Trophoblast cell (in vitro differentiated cells and primary cell): Measurements from ENCODE around the gene STPG3.

Experiments used
- DNase-seq, 2 donors: peaks; one replicate each; pipeline ENCODE4 v3.0.0-alpha.2; 2016
- H2AFZ ChIP-seq: 2 replicates; pipeline ENCODE4 v1.6.1; 2013; ENCODE audit warnings: low read length, moderate library complexity, mild to moderate bottlenecking; ENCODE audit not compliant: insufficient read depth, poor library complexity
- H2AK5ac ChIP-seq: 2 replicates; pipeline ENCODE4 v1.6.1; 2013; ENCODE audit warnings: mild to moderate bottlenecking, low read length
- H2BK120ac ChIP-seq: 2 replicates; pipeline ENCODE4 v1.6.1; 2013; ENCODE audit warnings: low read length, mild to moderate bottlenecking, moderate library complexity; ENCODE audit not compliant: insufficient read depth, poor library complexity
- H2BK12ac ChIP-seq: 2 replicates; pipeline ENCODE4 v1.6.1; 2013; ENCODE audit warnings: mild to moderate bottlenecking, low read length, moderate library complexity
- H2BK5ac ChIP-seq: 2 replicates; pipeline ENCODE4 v1.6.1; 2013; ENCODE audit warnings: low read length, low read depth, moderate library complexity, mild to moderate bottlenecking; ENCODE audit not compliant: poor library complexity
- H3K14ac ChIP-seq: 2 replicates; pipeline ENCODE4 v1.6.1; 2013; ENCODE audit warnings: mild to moderate bottlenecking, low read length
- H3K18ac ChIP-seq: 2 replicates; pipeline ENCODE4 v1.6.1; 2013; ENCODE audit warnings: mild to moderate bottlenecking, low read length
- H3K23ac ChIP-seq: 2 replicates; pipeline ENCODE4 v1.6.1; 2013; ENCODE audit warnings: low read length
- H3K27ac ChIP-seq: 2 replicates; pipeline ENCODE4 v1.5.1; 2013; ENCODE audit warnings: low read depth, mild to moderate bottlenecking, inconsistent platforms, low read length, moderate library complexity
- H3K27me3 ChIP-seq: 2 replicates; pipeline ENCODE4 v1.6.1; 2013; ENCODE audit warnings: inconsistent platforms, mild to moderate bottlenecking, low read length, moderate library complexity; ENCODE audit not compliant: insufficient read depth
- H3K36me3 ChIP-seq, 2 experiments: 1 replicate in 1 of 2; 2 replicates in 1 of 2; pipeline ENCODE4 v1.6.1; 2013; ENCODE audit warnings: low read length in 2 of 2, mild to moderate bottlenecking in 2 of 2, moderate library complexity in 1 of 2; ENCODE audit not compliant: insufficient read depth in 2 of 2, control insufficient read depth in 1 of 2
- H3K4ac ChIP-seq: 2 replicates; pipeline ENCODE4 v1.6.1; 2013; ENCODE audit warnings: low read depth, mild to moderate bottlenecking, low read length, moderate library complexity
- H3K4me1 ChIP-seq, 2 experiments: 1 replicate in 1 of 2; 2 replicates in 1 of 2; pipeline ENCODE4 v1.6.1; 2013; ENCODE audit warnings: low read length in 2 of 2, mild to moderate bottlenecking in 2 of 2, moderate library complexity in 1 of 2; ENCODE audit not compliant: insufficient read depth in 2 of 2, control insufficient read depth in 1 of 2
- H3K4me2 ChIP-seq: 2 replicates; pipeline ENCODE4 v1.6.1; 2013; ENCODE audit warnings: inconsistent platforms, mild to moderate bottlenecking, low read length, moderate library complexity
- H3K4me3 ChIP-seq: 2 replicates; pipeline ENCODE4 v1.5.1; 2013; ENCODE audit warnings: mild to moderate bottlenecking, low read depth, low read length, inconsistent platforms
- H3K79me1 ChIP-seq: one replicate; pipeline ENCODE4 v1.6.1; 2013; ENCODE audit warnings: low read length
- H3K79me2 ChIP-seq: 2 replicates; pipeline ENCODE4 v1.6.1; 2013; ENCODE audit warnings: low read length, mild to moderate bottlenecking; ENCODE audit not compliant: control insufficient read depth, insufficient read depth, poor library complexity
- H3K9ac ChIP-seq: 2 replicates; pipeline ENCODE4 v1.6.1; 2013; ENCODE audit warnings: mild to moderate bottlenecking, low read length
- H3K9me3 ChIP-seq: 2 replicates; pipeline ENCODE4 v1.6.1; 2013; ENCODE audit warnings: low read depth, mild to moderate bottlenecking, control low read depth, inconsistent platforms, low read length; ENCODE audit not compliant: insufficient read depth
- H4K12ac ChIP-seq: 2 replicates; pipeline ENCODE4 v1.6.1; 2013; ENCODE audit warnings: low read depth, mild to moderate bottlenecking, low read length, moderate library complexity
- H4K8ac ChIP-seq: 2 replicates; pipeline ENCODE4 v1.6.1; 2013; ENCODE audit warnings: low read depth, mild to moderate bottlenecking, low read length, moderate library complexity
- H4K91ac ChIP-seq: one replicate; pipeline ENCODE4 v1.6.1; 2013; ENCODE audit warnings: low read depth, mild to moderate bottlenecking, low read length, moderate library complexity
- WGBS: extraction: QIAGEN DNeasy Blood & Tissue Kit; methylation state at CpG from one replicate; pipeline ENCODE4 v1.1.7; 2013; ENCODE audit warnings: missing lambda C conversion rate; ENCODE audit not compliant: insufficient read length, insufficient coverage; ENCODE audit errors: extremely low coverage; 5-methylcytosine and 5-hydroxymethylcytosine counted together

Gene STPG3

DNA sequence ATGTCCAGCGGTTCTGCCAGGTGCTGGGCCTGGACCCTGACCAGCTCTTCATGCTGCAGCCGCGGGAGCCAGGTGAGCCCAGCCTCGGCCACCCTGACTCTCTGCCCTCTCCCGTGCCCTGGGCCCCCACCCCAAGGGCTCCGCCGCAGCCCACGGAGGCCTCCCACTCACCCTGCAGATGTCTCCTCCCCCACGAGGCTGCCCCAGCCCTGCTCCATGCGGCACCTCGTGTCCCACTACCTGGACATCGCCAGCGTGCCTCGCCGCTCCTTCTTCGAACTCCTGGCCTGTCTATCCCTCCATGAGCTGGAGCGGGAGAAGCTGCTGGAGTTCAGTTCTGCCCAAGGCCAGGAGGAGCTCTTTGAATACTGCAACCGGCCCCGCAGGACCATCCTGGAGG lies 36.5 kb upstream of the STPG3 start:
- no peak overlapping the region for H3K9ac ChIP-seq
- no peak overlapping the region for H2BK12ac ChIP-seq
- H3K36me3 ChIP-seq: peaks cover 55 to 61% of the 10 kb centered on the region in 2 experiments
- H3K4ac ChIP-seq: no peak overlapping the region
- H3K27me3 ChIP-seq: no peaks in the 10 kb centered on the region
- H3K18ac ChIP-seq: no peak overlapping the region
- H2AK5ac ChIP-seq: no peak overlapping the region
- no peak overlapping the region for H3K14ac ChIP-seq
- no peak overlapping the region for H3K4me2 ChIP-seq
- H3K23ac ChIP-seq: no peak overlapping the region
- H3K4me3 ChIP-seq: no peak overlapping the region
- H3K9me3 ChIP-seq: no peaks in the 10 kb centered on the region
- no peak for DNase-seq
- H2BK120ac ChIP-seq: no peak overlapping the region
- H3K4me1 ChIP-seq: peaks cover 10 to 11% of the 10 kb centered on the region in 2 experiments
- WGBS: no CpG with 5 or more reads among the region's 19 CpGs
- no peak overlapping the region for H3K27ac ChIP-seq
- no peak overlapping the region for H4K8ac ChIP-seq
- H2AFZ ChIP-seq: no peak overlapping the region
- no peaks in the 10 kb centered on the region for H3K79me2 ChIP-seq
- no peak overlapping the region for H2BK5ac ChIP-seq
- no peaks in the 10 kb centered on the region for H3K79me1 ChIP-seq
- no peak overlapping the region for H4K12ac ChIP-seq
- no peak overlapping the region for H4K91ac ChIP-seq

GRCh38 chr9:137215196-137215986 lies 35.7 kb upstream of the STPG3 start:
- no peaks in the 10 kb centered on the region for H3K27me3 ChIP-seq
- no peak overlapping the region for H4K12ac ChIP-seq
- no peak overlapping the region for H2BK12ac ChIP-seq
- peaks cover 10 to 11% of the 10 kb centered on the region in 2 experiments for H3K4me1 ChIP-seq
- no peak overlapping the region for H2AK5ac ChIP-seq
- no peak overlapping the region for H3K18ac ChIP-seq
- H2BK120ac ChIP-seq: no peak overlapping the region
- H3K79me2 ChIP-seq: no peaks in the 10 kb centered on the region
- no peaks in the 10 kb centered on the region for H3K79me1 ChIP-seq
- H3K36me3 ChIP-seq: peaks cover 51 to 57% of the 10 kb centered on the region in 2 experiments
- H3K9ac ChIP-seq: no peak overlapping the region
- no peak overlapping the region for H2AFZ ChIP-seq
- no CpG with 5 or more reads among the region's 22 CpGs for WGBS
- DNase-seq: no peak
- no peak overlapping the region for H4K8ac ChIP-seq
- no peak overlapping the region for H3K27ac ChIP-seq
- H4K91ac ChIP-seq: no peak overlapping the region
- no peak overlapping the region for H3K23ac ChIP-seq
- H3K4ac ChIP-seq: no peak overlapping the region
- no peak overlapping the region for H3K14ac ChIP-seq
- H2BK5ac ChIP-seq: no peak overlapping the region
- H3K4me3 ChIP-seq: no peak overlapping the region
- H3K4me2 ChIP-seq: no peak overlapping the region
- no peaks in the 10 kb centered on the region for H3K9me3 ChIP-seq

DNA sequence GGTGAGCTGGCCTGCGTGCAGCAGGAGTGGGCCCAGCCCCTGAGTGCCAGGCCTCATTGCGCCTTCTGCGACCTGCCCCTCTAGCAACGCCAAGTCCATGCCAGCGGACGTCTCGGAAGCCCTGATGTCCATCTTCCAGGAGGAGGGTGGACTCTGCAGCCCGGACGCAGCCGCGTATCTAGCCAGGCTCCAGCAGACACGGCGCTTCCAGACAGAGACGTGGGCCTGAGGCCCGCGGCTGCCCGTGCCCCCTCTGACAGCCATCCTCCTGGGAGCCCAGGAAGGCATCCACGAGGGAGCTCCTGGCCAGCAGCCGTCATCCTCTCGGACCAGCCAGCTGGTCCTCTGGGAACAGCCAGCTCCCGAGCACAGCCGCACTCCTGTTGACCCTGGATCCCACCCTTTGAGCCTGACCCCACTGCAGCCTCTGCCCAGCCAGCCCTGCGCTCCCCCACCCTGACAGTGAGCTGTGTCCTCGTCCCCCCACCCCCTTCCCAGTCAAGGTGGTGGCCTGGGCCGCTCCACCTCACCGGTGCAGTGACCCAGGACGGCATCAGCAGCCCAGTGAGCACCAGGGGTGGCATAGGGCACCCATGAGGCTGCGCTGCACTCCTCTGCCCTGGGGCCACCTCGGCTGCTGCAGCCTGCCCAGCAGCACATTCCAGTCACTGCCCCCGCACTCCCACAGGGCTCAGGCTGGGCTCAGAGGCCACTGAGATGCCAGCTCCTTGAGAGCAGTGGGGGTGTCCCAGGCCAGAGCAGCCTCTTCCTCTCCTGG lies 34.7 kb upstream of the STPG3 start:
- no peaks in the 10 kb centered on the region for H3K79me2 ChIP-seq
- no peaks in the 10 kb centered on the region for H3K9me3 ChIP-seq
- no peak overlapping the region for H2BK5ac ChIP-seq
- peaks cover 51 to 54% of the 10 kb centered on the region in 2 experiments for H3K36me3 ChIP-seq
- peaks cover 11% of the 10 kb centered on the region in 2 experiments for H3K4me1 ChIP-seq
- H2AFZ ChIP-seq: no peak overlapping the region
- no peak overlapping the region for H4K91ac ChIP-seq
- H3K27me3 ChIP-seq: no peaks in the 10 kb centered on the region
- H2BK120ac ChIP-seq: no peak overlapping the region
- no peak overlapping the region for H4K12ac ChIP-seq
- H3K79me1 ChIP-seq: no peaks in the 10 kb centered on the region
- H3K27ac ChIP-seq: no peak overlapping the region
- no peak overlapping the region for H4K8ac ChIP-seq
- no peak overlapping the region for H3K4me2 ChIP-seq
- H3K23ac ChIP-seq: no peak overlapping the region
- H3K4me3 ChIP-seq: no peak overlapping the region
- WGBS: no CpG with 5 or more reads among the region's 30 CpGs
- H3K9ac ChIP-seq: no peak overlapping the region
- H2BK12ac ChIP-seq: no peak overlapping the region
- DNase-seq: no peak
- no peak overlapping the region for H3K14ac ChIP-seq
- no peak overlapping the region for H3K18ac ChIP-seq
- no peak overlapping the region for H2AK5ac ChIP-seq
- H3K4ac ChIP-seq: no peak overlapping the region

DNA sequence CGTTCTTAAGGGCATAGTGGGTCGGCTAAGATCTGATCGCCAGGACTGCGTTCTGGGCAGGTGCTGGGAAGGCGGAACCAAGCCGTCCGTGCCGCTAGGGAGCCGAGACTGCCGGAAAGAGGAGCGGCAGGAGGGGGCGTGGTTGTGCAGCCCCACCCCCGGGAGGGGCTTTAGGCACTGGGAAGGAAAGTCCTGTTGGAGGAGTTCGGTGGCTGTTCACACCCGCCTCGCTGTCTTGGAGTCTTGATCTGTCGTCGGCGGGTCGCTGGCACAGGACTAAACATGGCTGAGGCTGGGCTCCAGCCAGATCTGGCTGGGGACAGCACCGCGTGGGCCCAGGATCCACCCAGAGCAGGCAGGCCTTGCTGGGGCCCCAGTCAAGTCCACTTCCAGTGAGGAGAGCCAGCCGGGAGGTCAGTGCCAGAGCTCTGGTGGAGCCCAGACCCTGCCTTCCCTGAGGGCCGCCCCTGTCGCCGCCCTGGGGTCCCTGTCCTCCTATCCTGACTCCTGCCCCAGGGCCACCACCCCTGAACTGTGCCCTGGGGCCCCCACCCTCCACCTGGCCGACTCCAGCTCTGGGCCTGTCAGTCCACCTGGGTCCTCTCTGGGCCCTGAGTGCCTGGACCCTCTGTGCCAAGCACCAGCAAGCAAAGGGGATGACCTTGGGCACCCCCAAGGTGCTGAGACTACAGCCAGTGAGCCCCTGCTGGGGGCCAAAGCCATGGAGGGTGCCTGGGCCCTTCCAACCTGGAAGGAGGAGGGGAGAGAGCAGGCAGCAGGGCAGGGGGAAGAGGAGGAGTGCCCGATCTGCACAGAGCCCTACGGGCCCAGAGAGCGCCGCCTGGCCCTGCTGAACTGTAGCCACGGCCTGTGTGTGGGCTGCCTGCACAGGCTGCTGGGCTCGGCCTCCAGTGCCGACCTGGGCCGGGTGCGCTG lies 33.5 kb upstream of the STPG3 start:
- Histone ChIP-seq H3K4me3 (no peak overlapping the region), H3K4ac (no peak overlapping the region), H4K12ac (peak overlapping the region; percentile 8), H3K36me3 (peaks cover 43 to 46% of the 10 kb centered on the region in 2 experiments), H3K27me3 (no peaks in the 10 kb centered on the region), H3K4me2 (no peak overlapping the region), H3K9me3 (no peaks in the 10 kb centered on the region), H4K91ac (peak overlapping the region; percentile 11), H3K18ac (no peak overlapping the region), H3K4me1 (peaks cover 13 to 15% of the 10 kb centered on the region in 2 experiments), H3K23ac (no peak overlapping the region), H2AK5ac (no peak overlapping the region), H2BK5ac (no peak overlapping the region), H2BK120ac (no peak overlapping the region), H3K79me2 (no peaks in the 10 kb centered on the region), H3K79me1 (peaks cover 3% of the 10 kb centered on the region), H3K9ac (no peak overlapping the region), H2AFZ (peak overlapping the region; percentile 3), H3K14ac (no peak overlapping the region), H3K27ac (no peak overlapping the region), H4K8ac (peak overlapping the region; percentile 25), H2BK12ac (no peak overlapping the region)
- no CpG with 5 or more reads among the region's 36 CpGs for WGBS
- DNase-seq: peak; percentile 67 to 77
